Measurements from ENCODE around the gene CFAP107.

- no peak for TF ChIP-seq CTCF (IDR thresholded peaks at IDR 0.05)
- TF ChIP-seq POLR2A (IDR thresholded peaks at IDR 0.05), result no peak
These were observed 36.9 kb upstream of the CFAP107 start for GRCh38 chr1:12709091-12709491.
